IPS-18c (cell line): Measurements from ENCODE around the gene WRNIP1.
"Not testable (repeated sequence)": the region's sequence is repeated elsewhere in the genome, so short reads cannot be mapped to it uniquely, and the experiment has no call there.

ENCODE experiments used
- H3K4me3 ChIP-seq: 2 replicates; pipeline ENCODE4 v1.7.0; 2013; ENCODE audit warnings: low read depth, mild to moderate bottlenecking, low read length, moderate library complexity; ENCODE audit not compliant: insufficient read depth
- H3K9me3 ChIP-seq: one replicate; pipeline ENCODE4 v1.6.1; 2013; ENCODE audit warnings: mild to moderate bottlenecking, low read length, moderate library complexity; ENCODE audit not compliant: control insufficient read depth, insufficient read depth

The WRNIP1 gene

DNA sequence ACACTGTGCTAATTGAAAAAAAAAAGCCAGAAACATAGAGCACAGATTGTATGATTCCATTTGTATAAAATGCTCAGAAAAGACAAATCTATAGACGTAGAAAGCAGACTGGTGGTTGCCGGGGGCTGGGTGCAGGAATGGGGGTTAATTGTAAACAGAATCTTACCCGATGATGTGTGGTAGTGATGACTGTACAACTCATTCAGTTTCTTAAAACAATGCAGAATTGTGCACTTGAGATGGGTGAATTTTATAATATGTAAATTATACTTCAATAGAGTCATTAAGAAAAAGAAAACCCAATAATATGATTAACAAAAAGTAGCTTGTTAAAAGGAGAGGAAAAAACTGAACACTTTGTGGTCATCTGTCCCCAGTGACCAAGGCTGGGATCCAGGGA is 10.8 kb upstream of the WRNIP1 start:
- H3K4me3 ChIP-seq: no peak overlapping the region
- peaks cover 3% of the 10 kb centered on the region for H3K9me3 ChIP-seq

DNA sequence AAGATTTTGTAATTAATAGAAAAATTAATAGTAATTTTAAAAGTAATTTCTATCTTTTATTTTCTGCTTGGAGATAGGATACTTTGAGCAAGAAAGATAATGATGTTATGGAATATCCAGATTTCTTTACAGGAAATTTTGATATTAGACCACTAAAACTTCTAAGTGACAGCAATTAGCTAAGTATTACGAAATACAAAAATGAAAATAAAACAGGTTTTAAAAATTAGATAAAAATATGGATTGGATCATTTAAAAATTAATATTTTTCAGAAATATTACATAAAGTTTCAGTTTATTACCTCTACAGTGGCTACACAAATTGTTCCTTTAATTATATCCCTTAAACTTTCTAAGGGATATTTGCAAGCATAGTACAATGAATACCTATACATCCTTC is 10.3 kb upstream of the WRNIP1 start:
- no peak overlapping the region for H3K4me3 ChIP-seq
- H3K9me3 ChIP-seq: peaks cover 3% of the 10 kb centered on the region

DNA sequence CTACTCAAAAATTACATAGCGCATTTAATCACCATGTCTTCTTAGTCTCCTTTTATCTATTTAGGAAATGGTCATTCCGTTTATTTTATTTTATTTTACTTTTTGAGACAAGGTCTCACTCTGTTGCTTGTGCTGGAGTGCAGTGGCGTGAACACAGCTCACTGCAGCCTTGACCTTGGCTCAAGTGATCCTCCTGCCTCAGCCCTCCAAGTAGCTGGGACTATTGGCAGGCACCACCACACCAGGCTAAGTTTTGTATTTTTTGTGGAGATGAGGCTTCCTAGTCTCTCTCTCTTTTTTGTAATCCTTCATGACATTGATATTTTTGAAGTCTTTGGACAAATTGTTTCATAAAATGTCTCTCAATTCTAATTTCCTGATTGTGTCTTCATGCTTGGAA is 9.7 kb upstream of the WRNIP1 start:
- no peak overlapping the region for H3K4me3 ChIP-seq

DNA sequence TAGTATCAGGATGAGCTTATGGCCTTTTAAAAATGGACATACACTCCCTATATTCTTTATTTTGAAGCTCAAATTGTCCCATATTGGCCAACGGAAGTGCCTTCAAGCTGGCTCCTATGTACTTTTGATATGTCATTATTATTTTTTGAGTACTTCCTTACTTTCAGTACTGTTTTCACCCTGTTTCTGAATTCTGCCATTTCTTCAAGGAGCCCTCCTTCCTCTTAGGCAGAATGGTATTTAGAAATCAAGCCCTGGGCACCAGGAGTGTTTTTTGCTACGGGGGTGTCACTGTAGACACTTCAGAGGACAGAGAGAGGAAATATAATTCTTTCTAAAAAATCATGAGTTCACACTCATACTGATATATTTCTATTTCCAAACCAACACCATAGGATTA is 9.0 kb upstream of the WRNIP1 start:
- Histone ChIP-seq H3K4me3 (no peak overlapping the region), H3K9me3 (peaks cover 3% of the 10 kb centered on the region)

More for the DNA sequence above, 9.7 kb upstream of the WRNIP1 start:
- peaks cover 3% of the 10 kb centered on the region for H3K9me3 ChIP-seq

DNA sequence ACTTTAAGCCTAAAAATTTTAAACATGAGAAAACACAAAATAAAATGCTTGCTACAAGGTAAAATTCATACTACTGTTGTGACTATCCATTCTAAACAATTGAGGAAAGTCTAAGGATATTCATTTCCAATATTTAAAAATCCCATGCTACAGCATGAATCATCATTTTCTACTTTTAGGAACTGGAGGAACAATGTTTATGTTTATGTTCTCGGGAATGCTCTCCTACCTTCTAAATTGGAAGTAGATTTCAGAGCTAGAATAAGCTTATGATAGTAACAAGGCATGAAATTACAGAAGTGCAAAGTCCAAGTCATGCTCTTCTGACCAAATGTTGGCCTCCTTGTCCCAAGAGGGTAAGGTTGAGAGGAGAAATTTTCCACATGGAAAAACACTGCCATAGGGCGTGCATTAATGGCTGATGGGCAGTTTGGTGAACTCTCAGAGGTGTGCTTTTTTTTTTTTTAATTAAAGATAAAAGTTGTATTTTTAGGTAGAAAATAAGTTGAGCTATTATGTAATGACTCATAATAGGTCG is 8.4 kb upstream of the WRNIP1 start:
- Histone ChIP-seq H3K9me3 (peaks cover 3% of the 10 kb centered on the region), H3K4me3 (no peak overlapping the region)

DNA sequence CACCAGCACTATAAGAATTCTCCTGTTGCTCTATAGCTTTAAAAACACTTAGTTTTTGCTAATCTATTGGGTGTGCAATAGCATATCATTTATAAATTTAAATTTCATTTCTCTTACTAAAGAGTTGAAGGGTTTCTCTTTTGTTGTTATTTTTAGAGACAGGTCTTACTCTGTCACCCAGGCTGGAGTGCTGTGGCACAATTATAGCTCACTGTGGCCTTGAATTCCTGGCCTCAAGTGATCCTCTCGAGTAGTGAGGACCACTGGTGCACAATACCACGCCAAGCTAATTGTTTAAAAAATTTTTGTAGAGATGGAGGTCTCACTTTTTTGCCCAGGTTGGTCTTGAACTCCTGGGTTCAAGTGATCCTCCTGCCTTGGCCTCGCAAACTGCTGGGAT is 6.2 kb upstream of the WRNIP1 start:
- Histone ChIP-seq H3K4me3 (no peak overlapping the region), H3K9me3 (peaks cover 3% of the 10 kb centered on the region)

DNA sequence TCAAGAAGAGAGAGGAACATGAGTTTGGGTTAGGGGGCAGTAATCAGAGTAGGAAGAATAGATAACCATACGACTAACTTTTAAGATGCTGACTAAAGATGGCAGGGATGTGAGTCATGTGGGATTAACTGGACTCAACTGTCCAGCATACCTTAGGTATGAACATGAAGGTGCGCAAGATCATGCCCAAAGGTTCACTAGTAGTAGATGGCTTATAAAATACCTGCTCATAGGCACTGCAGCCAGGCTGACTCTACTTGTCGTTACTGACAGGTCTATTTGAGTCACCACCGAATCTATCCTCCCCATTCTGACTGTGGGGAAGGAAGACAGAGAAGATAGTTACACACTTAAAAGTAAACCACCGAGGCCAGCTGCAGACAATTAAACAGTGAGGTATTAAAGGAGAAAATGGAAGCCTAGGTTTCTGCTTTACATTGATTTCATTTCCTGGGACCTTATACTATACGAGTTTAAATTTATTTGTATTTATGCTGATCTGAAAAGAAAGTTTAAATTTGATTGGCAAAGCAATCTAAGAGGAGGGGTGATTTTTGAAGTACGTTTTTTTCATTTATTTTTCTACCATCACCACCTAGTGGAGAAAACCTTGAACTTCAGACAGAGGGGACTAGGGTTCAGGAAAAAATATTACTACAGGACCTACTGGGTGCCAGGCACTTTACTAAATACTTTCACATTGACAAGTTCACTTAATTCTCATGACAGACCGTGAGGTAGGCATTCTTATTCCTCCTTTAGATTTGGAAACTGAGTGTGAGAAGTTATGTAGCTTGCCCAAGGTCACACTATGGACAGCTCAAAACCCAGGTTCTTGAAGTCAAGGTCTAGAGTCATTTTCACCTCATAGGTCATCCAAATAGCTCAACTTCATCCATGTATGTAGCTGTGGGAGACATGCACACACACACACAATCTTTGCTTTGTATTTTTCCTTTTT is 4.0 kb upstream of the WRNIP1 start:
- H3K4me3 ChIP-seq: no peak overlapping the region
- H3K9me3 ChIP-seq: peaks cover 3% of the 10 kb centered on the region

DNA sequence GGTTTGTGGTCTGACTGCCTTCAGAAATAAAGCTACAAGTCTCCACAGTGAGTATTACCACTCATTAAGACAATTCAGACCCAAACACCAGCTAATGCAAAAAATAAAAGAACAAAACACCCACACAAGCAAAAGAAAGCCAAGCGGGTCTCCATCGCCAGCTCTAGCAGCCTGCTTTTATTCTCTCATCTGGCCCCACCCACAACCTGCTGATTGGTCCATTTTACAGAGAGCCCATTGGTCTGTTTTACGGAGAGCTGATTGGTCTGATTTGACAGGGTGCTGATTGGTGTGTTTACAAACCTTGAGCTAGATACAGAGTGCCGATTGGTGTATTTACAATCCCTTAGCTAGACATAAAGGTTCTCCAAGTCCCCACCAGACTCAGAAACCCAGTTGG is 2.3 kb upstream of the WRNIP1 start:
- H3K9me3 ChIP-seq, H3K4me3 ChIP-seq: not testable (repeated sequence)

DNA sequence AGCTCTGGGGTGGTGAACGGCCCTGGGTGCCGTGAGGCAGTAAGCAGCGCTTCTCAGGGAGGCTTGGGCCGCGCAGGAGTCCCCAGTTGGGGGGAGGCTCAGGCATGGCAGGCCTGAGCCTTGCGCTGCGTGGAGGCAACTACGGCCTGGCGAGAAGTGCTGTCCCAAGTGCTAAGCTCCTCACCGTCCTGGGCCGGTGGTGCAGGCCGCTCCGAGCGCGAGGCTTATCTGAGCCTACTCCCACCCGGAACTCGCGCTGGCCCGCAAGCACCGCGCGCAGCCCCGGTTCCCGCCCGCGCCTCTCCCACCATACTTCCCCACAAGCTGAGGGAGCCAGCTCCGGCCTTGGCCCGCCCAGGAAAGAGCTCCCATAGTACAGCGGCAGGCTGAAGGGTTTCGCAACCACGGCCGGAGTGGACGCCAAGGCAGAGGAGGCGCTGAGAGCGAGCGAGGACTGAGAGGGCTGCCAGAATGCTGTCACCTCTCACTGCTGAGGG is 1.8 kb upstream of the WRNIP1 start:
- H3K9me3 ChIP-seq: peaks cover 3% of the 10 kb centered on the region
- H3K4me3 ChIP-seq: no peak overlapping the region

DNA sequence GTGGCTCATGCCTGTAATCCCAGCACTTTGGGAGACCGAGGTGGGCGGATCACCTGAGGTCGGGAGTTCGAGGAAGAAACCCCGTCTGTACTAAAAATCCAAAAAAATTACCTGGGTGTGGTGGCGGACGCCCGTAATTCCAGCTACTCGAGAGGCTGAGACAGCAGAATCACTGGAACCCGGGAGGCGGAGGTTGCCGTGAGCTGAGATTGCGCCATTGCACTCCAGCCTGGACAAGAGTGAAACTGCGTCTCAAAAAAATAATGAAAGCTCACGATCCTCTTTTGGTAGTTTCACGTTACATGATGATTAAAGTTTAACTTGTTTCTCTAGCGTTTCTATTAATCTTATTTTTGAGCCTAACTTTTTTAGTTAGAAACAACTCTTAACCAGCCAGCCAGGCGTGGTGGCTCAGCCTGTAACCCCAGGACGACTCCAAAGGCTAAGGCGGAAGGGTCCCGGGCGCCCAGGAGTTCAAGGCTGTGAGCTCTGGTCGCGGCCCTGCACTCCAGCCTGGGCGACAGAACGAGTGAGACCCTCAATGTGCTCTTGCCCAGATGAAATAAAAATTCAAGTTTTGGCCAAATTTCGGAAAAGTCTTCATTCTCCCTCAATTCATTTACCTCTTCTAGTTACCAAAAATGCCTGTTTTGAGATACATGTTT is 1.2 kb upstream of the WRNIP1 start:
- H3K9me3 ChIP-seq: peaks cover 3% of the 10 kb centered on the region

DNA sequence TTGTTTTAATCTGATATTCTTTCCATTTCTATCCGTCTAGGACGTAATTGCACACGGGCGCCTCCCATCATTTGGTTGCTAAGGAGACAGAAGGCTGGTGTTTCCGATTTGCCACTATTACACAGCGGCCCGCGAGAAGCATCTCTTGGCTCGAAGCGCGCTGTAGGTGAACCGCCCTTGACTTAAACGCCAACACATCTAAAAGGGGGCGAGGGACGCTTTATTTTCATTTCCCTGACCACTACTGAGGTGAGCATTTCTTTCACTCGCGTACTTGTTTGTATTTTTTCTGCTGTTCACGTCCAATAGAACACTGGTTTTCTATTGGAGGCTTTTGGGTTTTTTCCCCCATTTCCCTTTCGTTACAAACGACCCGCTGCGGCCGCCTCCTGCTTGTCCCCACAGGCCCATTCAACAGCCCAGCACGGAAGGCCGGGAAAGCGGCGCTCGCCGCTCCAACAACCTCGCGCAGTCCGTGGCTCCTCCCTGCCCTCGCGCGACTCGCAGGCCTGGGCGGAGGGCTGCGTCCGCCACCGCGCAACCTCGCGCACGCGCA is 505 bp upstream of the WRNIP1 start:
- Histone ChIP-seq H3K4me3 (peak overlapping the region; percentile 77), H3K9me3 (no peaks in the 10 kb centered on the region)

More for the DNA sequence above, 1.2 kb upstream of the WRNIP1 start:
- H3K4me3 ChIP-seq: peak overlapping the region; percentile 77

DNA sequence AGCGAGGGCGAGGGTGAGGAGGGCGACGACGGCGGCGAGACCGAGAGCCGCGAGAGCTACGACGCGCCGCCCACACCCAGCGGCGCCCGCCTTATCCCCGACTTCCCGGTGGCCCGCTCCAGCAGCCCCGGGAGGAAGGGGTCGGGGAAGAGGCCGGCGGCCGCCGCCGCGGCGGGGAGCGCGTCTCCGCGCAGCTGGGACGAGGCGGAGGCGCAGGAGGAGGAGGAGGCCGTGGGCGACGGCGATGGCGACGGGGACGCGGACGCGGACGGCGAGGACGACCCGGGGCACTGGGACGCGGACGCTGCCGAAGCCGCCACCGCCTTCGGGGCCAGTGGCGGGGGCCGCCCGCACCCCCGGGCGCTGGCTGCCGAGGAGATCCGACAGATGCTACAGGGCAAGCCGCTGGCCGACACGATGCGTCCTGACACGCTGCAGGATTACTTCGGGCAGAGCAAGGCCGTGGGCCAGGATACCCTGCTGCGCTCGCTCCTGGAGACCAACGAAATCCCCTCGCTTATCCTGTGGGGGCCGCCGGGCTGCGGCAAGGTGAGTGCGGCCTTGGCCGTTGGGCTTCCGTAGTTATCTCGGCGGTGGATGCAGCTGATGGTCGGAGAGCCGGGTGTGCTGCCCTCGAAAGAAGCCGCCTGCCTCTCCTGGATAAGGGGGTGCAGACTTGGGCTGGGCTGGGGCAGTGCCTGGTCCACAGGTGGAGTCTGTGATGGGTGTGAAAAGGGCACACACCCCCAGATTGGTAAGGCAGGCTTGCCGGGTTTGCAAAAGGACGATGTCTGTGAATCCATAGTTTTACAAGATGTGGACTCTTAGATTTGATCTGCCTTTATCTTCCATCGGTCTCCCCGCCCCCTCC is 938 bp downstream of the WRNIP1 start:
- H3K4me3 ChIP-seq: peak overlapping the region; percentile 85

DNA sequence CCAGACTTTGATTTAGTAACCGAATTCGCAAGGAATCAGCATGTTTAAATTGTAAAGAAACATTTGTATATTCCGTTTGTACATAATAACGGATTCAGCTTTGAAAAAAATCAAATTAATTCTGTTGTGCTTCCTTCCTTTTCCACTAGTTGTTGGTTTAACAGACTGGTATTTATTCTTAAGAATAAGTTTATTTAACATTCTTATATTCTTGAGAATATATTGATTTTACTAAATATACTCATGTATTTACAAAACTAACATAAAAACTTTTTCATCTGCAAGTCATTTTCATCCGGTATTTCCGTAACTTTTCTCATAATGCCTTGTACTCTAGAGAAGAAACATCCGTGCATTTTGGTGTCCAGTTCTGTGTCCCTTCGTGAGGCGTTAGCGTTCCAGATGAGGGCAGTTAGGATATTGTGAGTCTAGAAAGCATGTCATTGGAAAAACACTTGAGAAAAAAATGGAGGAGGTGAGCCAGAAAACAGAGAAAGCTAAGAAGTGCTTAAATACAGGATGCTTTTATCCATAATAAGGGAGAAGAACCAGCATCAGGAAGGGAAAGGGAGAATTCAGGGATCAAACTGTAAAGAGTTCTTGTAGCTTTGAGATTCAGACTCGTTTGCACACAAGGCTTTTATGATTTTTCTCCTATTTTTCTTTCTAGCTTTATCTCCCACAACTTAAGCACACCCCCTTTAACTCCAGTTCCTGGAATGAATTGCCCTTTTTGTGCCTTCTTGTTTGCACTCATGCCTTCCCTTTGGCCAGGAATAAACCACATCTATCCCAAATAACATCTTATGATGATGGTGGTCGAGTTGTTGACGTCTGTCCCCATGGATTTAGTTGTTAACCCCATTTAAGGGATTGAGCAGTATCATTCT is 1.8 kb downstream of the WRNIP1 start:
- Histone ChIP-seq H3K9me3 (no peaks in the 10 kb centered on the region), H3K4me3 (peak overlapping the region; percentile 85)

More for the DNA sequence above, 938 bp downstream of the WRNIP1 start:
- no peaks in the 10 kb centered on the region for H3K9me3 ChIP-seq

DNA sequence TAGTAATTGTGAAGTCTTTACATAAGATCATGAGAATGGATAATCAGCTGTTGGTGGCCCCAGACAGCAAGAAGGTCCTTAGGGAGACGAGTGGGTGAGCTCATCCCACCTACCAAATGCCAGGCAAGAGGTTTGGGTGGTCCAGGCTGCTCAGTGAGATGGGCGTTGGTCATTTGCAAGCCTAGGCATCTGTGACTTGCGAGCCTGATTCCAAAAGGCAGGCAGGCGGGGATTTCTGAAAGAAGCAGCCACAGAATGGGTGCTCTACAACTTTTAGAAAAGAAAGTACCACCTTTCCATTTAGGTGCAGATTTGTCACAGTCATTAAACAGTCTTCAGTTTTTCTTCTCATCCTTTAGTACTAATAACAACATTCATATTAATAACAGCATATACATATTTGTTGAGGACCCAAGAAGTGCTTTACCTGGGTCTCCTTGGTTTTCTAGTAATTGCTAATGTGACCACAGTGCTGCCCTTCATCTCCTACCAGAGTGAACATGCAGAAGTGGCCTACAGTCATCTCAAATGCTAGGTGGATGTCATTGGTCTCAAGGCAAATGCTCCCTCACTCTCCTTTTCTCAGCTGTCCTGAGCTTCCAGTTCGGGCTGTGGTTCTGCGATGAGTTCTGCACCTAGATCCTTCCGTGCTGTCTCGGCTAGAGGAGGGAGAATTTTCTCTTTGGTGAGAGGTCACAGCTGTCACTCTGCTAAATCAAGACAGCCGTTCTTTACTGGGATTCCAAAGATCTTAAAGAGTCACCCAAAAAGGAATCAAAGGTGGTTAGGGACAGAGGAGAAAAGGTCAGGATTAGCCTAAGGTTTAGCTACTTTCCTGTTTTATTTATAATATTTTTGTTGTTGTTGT is 2.7 kb downstream of the WRNIP1 start:
- peak overlapping the region; percentile 85; the same call in 1 of the 2 replicates for H3K4me3 ChIP-seq

DNA sequence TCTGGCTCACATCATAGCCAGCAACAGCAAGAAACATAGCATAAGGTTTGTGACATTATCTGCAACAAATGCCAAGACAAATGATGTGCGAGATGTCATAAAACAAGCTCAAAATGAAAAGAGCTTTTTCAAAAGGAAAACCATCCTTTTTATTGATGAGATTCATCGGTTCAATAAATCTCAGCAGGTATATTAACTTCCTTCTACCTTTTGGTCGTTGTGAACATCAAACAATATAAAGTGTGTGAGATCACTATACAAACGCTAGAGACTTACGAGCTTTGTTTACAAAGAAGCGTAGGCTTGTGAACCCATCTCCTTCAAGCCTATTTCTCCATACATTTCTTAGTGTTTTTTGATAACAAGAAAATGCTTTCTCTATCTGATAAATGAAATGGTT is 3.5 kb downstream of the WRNIP1 start:
- H3K4me3 ChIP-seq: no peak overlapping the region
- no peaks in the 10 kb centered on the region for H3K9me3 ChIP-seq

More for the DNA sequence above, 2.7 kb downstream of the WRNIP1 start:
- H3K9me3 ChIP-seq: no peaks in the 10 kb centered on the region
